Measurements from ENCODE around the gene GADD45GIP1.

GADD45GIP1 gene

GRCh38 chr19:12956446-12957388 is at the start of gene GADD45GIP1:
Gene GADD45GIP1, minus strand, starts transcription at chr19:12957223. Its CDS starts 11 bp downstream, at chr19:12957212.
- Histone ChIP-seq H2AFZ (ENCODE audit: low read depth, low read length) (peak within 1 kb of the TSS; percentile 17), H3K9me3 (ENCODE audit: low read length) (no peaks in the 10 kb centered on the region), H3K27me3 (ENCODE audit: insufficient read depth, low read length) (no peaks in the 10 kb centered on the region), H3K36me3 (ENCODE audit: insufficient read depth, low read length) (peaks cover 33% of the 10 kb centered on the region), H3K4me3 (ENCODE audit: low read length) (peak within 1 kb of the TSS; percentile 62), H3K4me1 (ENCODE audit: insufficient read depth, low read length) (peaks cover 9% of the 10 kb centered on the region)

GRCh38 chr19:13005861-13006370 is 48.9 kb upstream of the GADD45GIP1 start:
- Histone ChIP-seq H3K27me3 (ENCODE audit: insufficient read depth, low read length) (peaks cover 87% of the 10 kb centered on the region), H3K36me3 (ENCODE audit: insufficient read depth, low read length) (no peaks in the 10 kb centered on the region), H3K4me1 (ENCODE audit: insufficient read depth, low read length) (no peaks in the 10 kb centered on the region), H3K9me3 (ENCODE audit: low read length) (no peaks in the 10 kb centered on the region), H3K4me3 (ENCODE audit: low read length) (no peak overlapping the region), H2AFZ (ENCODE audit: low read depth, low read length) (no peak overlapping the region)

GRCh38 chr19:13005253-13005652 is 48.2 kb upstream of the GADD45GIP1 start:
- Histone ChIP-seq H3K9me3 (ENCODE audit: low read length) (no peaks in the 10 kb centered on the region), H3K4me1 (ENCODE audit: insufficient read depth, low read length) (no peaks in the 10 kb centered on the region), H3K27me3 (ENCODE audit: insufficient read depth, low read length) (peaks cover 87% of the 10 kb centered on the region), H3K4me3 (ENCODE audit: low read length) (no peak overlapping the region), H2AFZ (ENCODE audit: low read depth, low read length) (no peak overlapping the region), H3K36me3 (ENCODE audit: insufficient read depth, low read length) (no peaks in the 10 kb centered on the region)

- no peaks in the 10 kb centered on the region for H3K36me3 ChIP-seq (ENCODE audit: insufficient read depth, low read length)
- no peak overlapping the region for H2AFZ ChIP-seq (ENCODE audit: low read depth, low read length)
- H3K4me3 ChIP-seq (ENCODE audit: low read length) = no peak overlapping the region
- H3K4me1 ChIP-seq (ENCODE audit: insufficient read depth, low read length) = no peaks in the 10 kb centered on the region
- H3K9me3 ChIP-seq (ENCODE audit: low read length) = no peaks in the 10 kb centered on the region
- peaks cover 87% of the 10 kb centered on the region for H3K27me3 ChIP-seq (ENCODE audit: insufficient read depth, low read length)
These were observed 47.2 kb upstream of the GADD45GIP1 start for GRCh38 chr19:13004273-13004672.

GRCh38 chr19:13003081-13003480 is 46.1 kb upstream of the GADD45GIP1 start:
- Histone ChIP-seq H3K9me3 (ENCODE audit: low read length) (no peaks in the 10 kb centered on the region), H3K27me3 (ENCODE audit: insufficient read depth, low read length) (peaks cover 84% of the 10 kb centered on the region), H3K4me3 (ENCODE audit: low read length) (no peak overlapping the region), H3K4me1 (ENCODE audit: insufficient read depth, low read length) (no peaks in the 10 kb centered on the region), H2AFZ (ENCODE audit: low read depth, low read length) (no peak overlapping the region), H3K36me3 (ENCODE audit: insufficient read depth, low read length) (no peaks in the 10 kb centered on the region)

GRCh38 chr19:13002166-13002898 is 45.3 kb upstream of the GADD45GIP1 start:
- Histone ChIP-seq H3K9me3 (ENCODE audit: low read length) (no peaks in the 10 kb centered on the region), H3K4me3 (ENCODE audit: low read length) (no peak overlapping the region), H2AFZ (ENCODE audit: low read depth, low read length) (no peak overlapping the region), H3K27me3 (ENCODE audit: insufficient read depth, low read length) (peaks cover 85% of the 10 kb centered on the region), H3K36me3 (ENCODE audit: insufficient read depth, low read length) (no peaks in the 10 kb centered on the region), H3K4me1 (ENCODE audit: insufficient read depth, low read length) (no peaks in the 10 kb centered on the region)

GRCh38 chr19:13001502-13002165 is 44.6 kb upstream of the GADD45GIP1 start:
- H3K4me1 ChIP-seq (ENCODE audit: insufficient read depth, low read length) = no peaks in the 10 kb centered on the region
- H3K9me3 ChIP-seq (ENCODE audit: low read length) = no peaks in the 10 kb centered on the region
- H2AFZ ChIP-seq (ENCODE audit: low read depth, low read length) = no peak overlapping the region
- no peaks in the 10 kb centered on the region for H3K36me3 ChIP-seq (ENCODE audit: insufficient read depth, low read length)
- H3K27me3 ChIP-seq (ENCODE audit: insufficient read depth, low read length) = peaks cover 85% of the 10 kb centered on the region
- H3K4me3 ChIP-seq (ENCODE audit: low read length) = no peak overlapping the region

- Histone ChIP-seq H2AFZ (ENCODE audit: low read depth, low read length) (no peak overlapping the region), H3K4me1 (ENCODE audit: insufficient read depth, low read length) (no peaks in the 10 kb centered on the region), H3K27me3 (ENCODE audit: insufficient read depth, low read length) (peaks cover 84% of the 10 kb centered on the region), H3K4me3 (ENCODE audit: low read length) (no peak overlapping the region), H3K9me3 (ENCODE audit: low read length) (no peaks in the 10 kb centered on the region), H3K36me3 (ENCODE audit: insufficient read depth, low read length) (no peaks in the 10 kb centered on the region)
These were observed 44.1 kb upstream of the GADD45GIP1 start for GRCh38 chr19:13001166-13001501.

- Histone ChIP-seq H3K4me1 (ENCODE audit: insufficient read depth, low read length) (peaks cover 3% of the 10 kb centered on the region), H3K27me3 (ENCODE audit: insufficient read depth, low read length) (peaks cover 79% of the 10 kb centered on the region), H2AFZ (ENCODE audit: low read depth, low read length) (no peak overlapping the region), H3K4me3 (ENCODE audit: low read length) (no peak overlapping the region), H3K36me3 (ENCODE audit: insufficient read depth, low read length) (no peaks in the 10 kb centered on the region), H3K9me3 (ENCODE audit: low read length) (no peaks in the 10 kb centered on the region)
These were observed 41.2 kb upstream of the GADD45GIP1 start for GRCh38 chr19:12997967-12998940.

GRCh38 chr19:12997179-12997966 is 40.4 kb upstream of the GADD45GIP1 start:
- peaks cover 73% of the 10 kb centered on the region for H3K27me3 ChIP-seq (ENCODE audit: insufficient read depth, low read length)
- H3K9me3 ChIP-seq (ENCODE audit: low read length) = no peaks in the 10 kb centered on the region
- no peak overlapping the region for H3K4me3 ChIP-seq (ENCODE audit: low read length)
- H3K36me3 ChIP-seq (ENCODE audit: insufficient read depth, low read length) = no peaks in the 10 kb centered on the region
- no peak overlapping the region for H2AFZ ChIP-seq (ENCODE audit: low read depth, low read length)
- peaks cover 3% of the 10 kb centered on the region for H3K4me1 ChIP-seq (ENCODE audit: insufficient read depth, low read length)

GRCh38 chr19:12996406-12997094 is 39.5 kb upstream of the GADD45GIP1 start:
- Histone ChIP-seq H2AFZ (ENCODE audit: low read depth, low read length) (no peak overlapping the region), H3K27me3 (ENCODE audit: insufficient read depth, low read length) (peaks cover 71% of the 10 kb centered on the region), H3K9me3 (ENCODE audit: low read length) (no peaks in the 10 kb centered on the region), H3K36me3 (ENCODE audit: insufficient read depth, low read length) (no peaks in the 10 kb centered on the region), H3K4me1 (ENCODE audit: insufficient read depth, low read length) (peaks cover 3% of the 10 kb centered on the region), H3K4me3 (ENCODE audit: low read length) (no peak overlapping the region)

Measured in neuron (in vitro differentiated cells).